Measurements from ENCODE around the gene PCED1A. TPM values are rescaled to one million over a fixed set of nuclear protein-coding genes. Genes with fewer than 3 reads are reported as not detected.

The PCED1A gene
- total and polyA plus RNA-seq, 9 of the 15 experiments (the other 6 are each of a cell fraction or from before 2014, with no cell fraction given) = 1.5 to 11.5 (median 5.9) TPM

GRCh38 chr20:2800521-2801285 is 39.8 kb downstream of the PCED1A start, which contains the start of gene CPXM1 (continued):
- TF ChIP-seq, protein P1, sequence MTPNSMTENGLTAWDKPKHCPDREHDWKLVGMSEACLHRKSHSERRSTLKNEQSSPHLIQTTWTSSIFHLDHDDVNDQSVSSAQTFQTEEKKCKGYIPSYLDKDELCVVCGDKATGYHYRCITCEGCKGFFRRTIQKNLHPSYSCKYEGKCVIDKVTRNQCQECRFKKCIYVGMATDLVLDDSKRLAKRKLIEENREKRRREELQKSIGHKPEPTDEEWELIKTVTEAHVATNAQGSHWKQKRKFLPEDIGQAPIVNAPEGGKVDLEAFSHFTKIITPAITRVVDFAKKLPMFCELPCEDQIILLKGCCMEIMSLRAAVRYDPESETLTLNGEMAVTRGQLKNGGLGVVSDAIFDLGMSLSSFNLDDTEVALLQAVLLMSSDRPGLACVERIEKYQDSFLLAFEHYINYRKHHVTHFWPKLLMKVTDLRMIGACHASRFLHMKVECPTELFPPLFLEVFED (CRISPR knock-in tag; conservative IDR thresholded peaks at IDR 0.05) = no peak
- no peak for TF ChIP-seq IRF2 (CRISPR knock-in tag; IDR thresholded peaks at IDR 0.05)
- TF ChIP-seq CXXC5 (CRISPR knock-in tag; IDR thresholded peaks at IDR 0.05) = peak; percentile 43; the same call in 1 of the 2 replicates
- TF ChIP-seq CREBBP (IDR thresholded peaks at IDR 0.05; ENCODE audit: low read depth, low read length) = no peak
- no peak for TF ChIP-seq MAFK (IDR thresholded peaks at IDR 0.05; ENCODE audit: low read length)
- TF ChIP-seq, protein P2, sequence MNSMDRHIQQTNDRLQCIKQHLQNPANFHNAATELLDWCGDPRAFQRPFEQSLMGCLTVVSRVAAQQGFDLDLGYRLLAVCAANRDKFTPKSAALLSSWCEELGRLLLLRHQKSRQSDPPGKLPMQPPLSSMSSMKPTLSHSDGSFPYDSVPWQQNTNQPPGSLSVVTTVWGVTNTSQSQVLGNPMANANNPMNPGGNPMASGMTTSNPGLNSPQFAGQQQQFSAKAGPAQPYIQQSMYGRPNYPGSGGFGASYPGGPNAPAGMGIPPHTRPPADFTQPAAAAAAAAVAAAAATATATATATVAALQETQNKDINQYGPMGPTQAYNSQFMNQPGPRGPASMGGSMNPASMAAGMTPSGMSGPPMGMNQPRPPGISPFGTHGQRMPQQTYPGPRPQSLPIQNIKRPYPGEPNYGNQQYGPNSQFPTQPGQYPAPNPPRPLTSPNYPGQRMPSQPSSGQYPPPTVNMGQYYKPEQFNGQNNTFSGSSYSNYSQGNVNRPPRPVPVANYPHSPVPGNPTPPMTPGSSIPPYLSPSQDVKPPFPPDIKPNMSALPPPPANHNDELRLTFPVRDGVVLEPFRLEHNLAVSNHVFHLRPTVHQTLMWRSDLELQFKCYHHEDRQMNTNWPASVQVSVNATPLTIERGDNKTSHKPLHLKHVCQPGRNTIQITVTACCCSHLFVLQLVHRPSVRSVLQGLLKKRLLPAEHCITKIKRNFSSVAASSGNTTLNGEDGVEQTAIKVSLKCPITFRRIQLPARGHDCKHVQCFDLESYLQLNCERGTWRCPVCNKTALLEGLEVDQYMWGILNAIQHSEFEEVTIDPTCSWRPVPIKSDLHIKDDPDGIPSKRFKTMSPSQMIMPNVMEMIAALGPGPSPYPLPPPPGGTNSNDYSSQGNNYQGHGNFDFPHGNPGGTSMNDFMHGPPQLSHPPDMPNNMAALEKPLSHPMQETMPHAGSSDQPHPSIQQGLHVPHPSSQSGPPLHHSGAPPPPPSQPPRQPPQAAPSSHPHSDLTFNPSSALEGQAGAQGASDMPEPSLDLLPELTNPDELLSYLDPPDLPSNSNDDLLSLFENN (IDR thresholded peaks at IDR 0.05; ENCODE audit: low read depth in 2 of 2, low read length in 2 of 2) = peak in 1 of 2 experiments; percentile 39; a peak in 1 of 4 replicates
- TF ChIP-seq KLF10 (CRISPR knock-in tag; IDR thresholded peaks at IDR 0.05) = no peak
- no peak for TF ChIP-seq ZNF79 (CRISPR knock-in tag; IDR thresholded peaks at IDR 0.05; ENCODE audit: low read depth)
- no peak for TF ChIP-seq ZNF717 (CRISPR knock-in tag; IDR thresholded peaks at IDR 0.05)
- TF ChIP-seq TCF7L2 (IDR thresholded peaks at IDR 0.05; ENCODE audit: low read depth, low read length) = no peak
- TF ChIP-seq E2F4 (CRISPR knock-in tag; IDR thresholded peaks at IDR 0.05; ENCODE audit: low read depth) = no peak
- TF ChIP-seq, protein P3, sequence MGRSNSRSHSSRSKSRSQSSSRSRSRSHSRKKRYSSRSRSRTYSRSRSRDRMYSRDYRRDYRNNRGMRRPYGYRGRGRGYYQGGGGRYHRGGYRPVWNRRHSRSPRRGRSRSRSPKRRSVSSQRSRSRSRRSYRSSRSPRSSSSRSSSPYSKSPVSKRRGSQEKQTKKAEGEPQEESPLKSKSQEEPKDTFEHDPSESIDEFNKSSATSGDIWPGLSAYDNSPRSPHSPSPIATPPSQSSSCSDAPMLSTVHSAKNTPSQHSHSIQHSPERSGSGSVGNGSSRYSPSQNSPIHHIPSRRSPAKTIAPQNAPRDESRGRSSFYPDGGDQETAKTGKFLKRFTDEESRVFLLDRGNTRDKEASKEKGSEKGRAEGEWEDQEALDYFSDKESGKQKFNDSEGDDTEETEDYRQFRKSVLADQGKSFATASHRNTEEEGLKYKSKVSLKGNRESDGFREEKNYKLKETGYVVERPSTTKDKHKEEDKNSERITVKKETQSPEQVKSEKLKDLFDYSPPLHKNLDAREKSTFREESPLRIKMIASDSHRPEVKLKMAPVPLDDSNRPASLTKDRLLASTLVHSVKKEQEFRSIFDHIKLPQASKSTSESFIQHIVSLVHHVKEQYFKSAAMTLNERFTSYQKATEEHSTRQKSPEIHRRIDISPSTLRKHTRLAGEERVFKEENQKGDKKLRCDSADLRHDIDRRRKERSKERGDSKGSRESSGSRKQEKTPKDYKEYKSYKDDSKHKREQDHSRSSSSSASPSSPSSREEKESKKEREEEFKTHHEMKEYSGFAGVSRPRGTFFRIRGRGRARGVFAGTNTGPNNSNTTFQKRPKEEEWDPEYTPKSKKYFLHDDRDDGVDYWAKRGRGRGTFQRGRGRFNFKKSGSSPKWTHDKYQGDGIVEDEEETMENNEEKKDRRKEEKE (IDR thresholded peaks at IDR 0.05; ENCODE audit: borderline replicate concordance in 1 of 2, control insufficient read depth in 1 of 2, low read depth in 2 of 2, low read length in 1 of 2) = no peak
- no peak for TF ChIP-seq MBD1 (CRISPR knock-in tag; IDR thresholded peaks at IDR 0.05)
- TF ChIP-seq POLR2G (IDR thresholded peaks at IDR 0.05; ENCODE audit: low read depth, low read length) = no peak
- no peak for TF ChIP-seq RBFOX2 (IDR thresholded peaks at IDR 0.05; ENCODE audit: low read depth, low read length)
